Left ventricle myocardium superior (tissue), 1 donor: ENCODE results near the gene ITGB2. TPM values are rescaled to one million over a fixed set of nuclear protein-coding genes. Genes with fewer than 3 reads are reported as not detected.
A peak's percentile ranks its signal among the peaks of the same experiment; 100 is the strongest.
"Not testable (repeated sequence)": the region's sequence is repeated elsewhere in the genome, so short reads cannot be mapped to it uniquely, and the experiment has no call there.

Experiments
- ATAC-seq: fragments of 200-7000 bp; cut with Tn5 transposase; one replicate; pipeline ENCODE4 v1.9.1; 2020; ENCODE audit warnings: mild to moderate bottlenecking, moderate library complexity
- DNase-seq: peaks from one replicate; pipeline ENCODE4 v3.0.0-alpha.2; 2020
- intact Hi-C: fragments of 100-400 bp; cut with micrococcal nuclease; formaldehyde crosslinking; loops from one replicate; pipeline ENCODE4 v1.11.0; 2022
- total RNA-seq: library from RNA; stranded (reverse); fragmentation: NEBNext Ultra II Directional; extraction: Animal tissue kit (Norgen Biotek cat#: 25700); gene quantifications from one replicate; pipeline ENCODE4 v1.2.1, GENCODE V29; 2021
- donor health status: DM: no; HTN: yes; CAD: no; lungs with severe emphysema.

ITGB2 gene
- total RNA-seq, 1 donor from 2014 or later: 26.5 TPM

DNA sequence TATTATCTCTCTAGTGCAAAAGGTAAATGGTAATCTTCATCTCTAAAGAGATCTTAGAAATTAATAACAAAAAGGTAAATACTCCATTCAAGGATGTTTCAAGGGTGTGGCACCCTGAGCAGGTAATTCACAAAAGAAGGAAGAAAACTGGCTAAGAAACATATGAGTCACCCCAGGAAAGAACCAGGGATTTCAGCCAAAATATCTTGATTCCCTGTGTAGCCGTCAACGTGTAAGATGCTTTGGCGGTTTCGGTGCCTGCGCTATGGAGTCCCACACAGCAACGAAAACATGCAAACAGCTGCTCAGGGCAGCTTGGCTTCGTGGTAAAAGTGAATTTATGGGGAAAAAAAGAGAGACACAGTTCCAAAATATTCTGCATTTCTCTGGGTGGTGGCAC is 3.7 kb downstream of the ITGB2 start:
- intact Hi-C loops: no loop called here
- ATAC-seq (no peak), DNase-seq (no peak)

DNA sequence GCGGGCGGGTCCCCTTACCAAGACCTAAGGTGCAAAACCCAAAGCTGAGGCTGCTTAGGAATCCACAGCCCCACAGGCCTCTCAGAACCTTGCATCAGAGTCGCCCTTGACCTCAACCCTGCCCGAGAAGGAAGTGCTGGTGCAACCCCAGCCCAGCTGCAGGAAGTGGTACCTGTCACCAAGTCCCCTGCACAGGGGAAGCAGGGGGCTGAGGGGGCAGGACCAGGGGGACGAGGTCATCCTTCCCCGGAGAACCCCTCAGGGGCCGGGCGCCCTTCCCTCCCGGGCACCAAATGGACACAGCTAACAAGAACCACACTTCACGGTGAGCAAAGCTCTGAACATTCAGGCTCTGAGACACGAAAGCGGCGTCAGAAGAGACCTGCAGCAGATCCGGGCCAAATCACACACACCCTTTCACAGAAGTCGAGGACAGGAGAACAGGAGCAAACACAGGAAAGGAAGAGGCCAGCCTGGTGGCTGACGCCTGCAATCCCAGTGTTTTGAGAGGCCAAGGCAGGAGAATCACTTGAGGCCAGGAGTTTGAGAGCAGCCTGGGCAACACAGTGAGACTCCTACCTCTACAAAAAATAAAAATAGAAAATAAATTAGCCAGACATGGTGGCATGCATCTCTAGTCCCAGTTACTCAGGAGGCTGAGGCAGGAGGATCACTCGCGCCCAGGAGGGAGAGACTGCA is 6.4 kb downstream of the ITGB2 start:
- peak; percentile 8 for ATAC-seq
- peak; percentile 50 for DNase-seq
- intact Hi-C loops: no loop called here

DNA sequence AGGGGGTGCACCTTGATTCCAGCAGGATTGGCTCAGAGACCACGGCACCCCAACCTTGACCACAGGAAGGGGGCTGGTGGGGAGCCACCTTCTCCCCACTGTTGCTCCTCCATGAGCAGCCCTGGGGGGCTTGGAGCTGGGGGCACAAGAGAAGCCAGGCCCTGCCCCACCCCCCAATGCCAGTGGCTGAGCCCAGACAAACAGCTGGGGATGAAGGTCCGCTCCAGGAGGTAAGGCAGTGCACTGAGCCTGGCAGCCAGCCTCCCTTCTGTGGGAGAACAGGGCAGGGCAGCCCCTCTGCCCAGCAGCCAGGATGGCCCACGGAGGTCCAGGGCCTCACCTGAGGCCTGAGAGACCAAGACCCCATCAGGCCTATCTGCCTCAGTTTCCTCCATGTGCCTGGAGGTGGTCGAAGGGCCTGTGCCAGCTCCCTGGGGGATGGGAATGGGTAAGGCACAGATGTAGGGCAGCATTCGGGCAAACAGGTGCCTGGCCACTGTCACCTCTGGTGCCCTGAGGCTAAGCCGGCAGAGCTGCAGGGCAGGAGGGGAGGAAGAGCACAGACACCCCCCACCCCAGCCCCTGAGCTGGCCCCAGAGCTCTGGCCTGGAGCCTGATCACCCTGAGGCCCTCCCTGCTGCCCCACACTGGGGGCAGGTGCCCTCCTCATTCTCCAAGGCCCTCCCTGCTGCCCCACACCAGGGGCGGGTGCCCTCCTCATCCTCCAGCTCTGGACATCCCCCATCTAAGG is 7.1 kb downstream of the ITGB2 start:
- DNase-seq: peak; percentile 20
- intact Hi-C loops: no loop called here
- no peak for ATAC-seq

DNA sequence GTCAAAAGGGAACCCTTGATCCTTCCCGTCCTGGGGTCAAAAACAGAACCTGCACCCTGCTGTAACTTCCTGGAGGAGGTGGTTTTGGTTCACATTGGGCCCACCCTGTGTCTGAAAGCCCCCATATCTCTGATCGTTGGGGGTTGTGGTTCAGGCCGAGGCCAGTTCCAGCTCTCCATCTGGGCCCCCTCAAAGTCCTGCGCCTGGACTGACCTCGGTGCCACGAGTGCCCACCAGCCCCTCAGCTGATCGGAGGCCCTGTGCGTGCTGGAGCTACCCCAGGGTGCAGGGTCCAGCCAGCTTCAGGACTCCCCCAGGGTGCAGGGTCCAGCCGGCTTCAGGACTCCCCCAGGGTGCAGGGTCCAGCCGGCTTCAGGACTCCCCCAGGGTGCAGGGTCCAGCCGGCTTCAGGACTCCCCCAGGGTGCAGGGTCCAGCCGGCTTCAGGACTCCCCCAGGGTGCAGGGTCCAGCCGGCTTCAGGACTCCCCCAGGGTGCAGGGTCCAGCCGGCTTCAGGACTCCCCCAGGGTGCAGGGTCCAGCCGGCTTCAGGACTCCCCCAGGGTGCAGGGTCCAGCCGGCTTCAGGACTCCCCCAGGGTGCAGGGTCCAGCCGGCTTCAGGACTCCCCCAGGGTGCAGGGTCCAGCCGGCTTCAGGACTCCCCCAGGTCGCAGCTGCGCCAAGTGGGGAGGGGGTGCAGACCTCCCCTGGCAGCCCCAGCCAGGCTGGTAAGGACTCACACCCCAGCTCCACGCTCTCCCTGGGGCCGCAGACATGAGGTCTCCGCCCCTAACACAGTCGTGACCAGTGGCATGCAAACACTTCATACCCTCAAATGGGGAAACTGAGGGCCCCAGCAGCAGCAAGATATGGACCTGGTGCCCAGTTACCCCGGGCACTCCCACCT is 7.9 kb downstream of the ITGB2 start:
- ATAC-seq, intact Hi-C loops: not testable (repeated sequence)
- peak; percentile 20 for DNase-seq

DNA sequence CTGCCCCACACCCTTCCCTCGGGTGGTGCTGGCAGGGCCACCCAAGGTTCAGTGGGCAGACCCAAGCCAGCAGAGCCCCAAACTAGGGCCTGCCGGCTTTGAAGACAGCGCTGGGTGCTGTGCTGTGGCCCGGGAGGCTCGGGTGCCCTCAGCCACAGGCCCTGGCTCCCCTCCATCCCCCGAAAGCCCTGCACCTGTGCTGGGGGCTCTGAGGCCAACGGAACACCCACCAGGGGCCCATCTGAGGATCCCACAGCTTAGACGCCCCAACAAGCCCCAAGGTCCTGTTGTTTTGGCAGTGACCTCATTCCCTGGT is 8.6 kb downstream of the ITGB2 start:
- intact Hi-C loops: no loop called here
- DNase-seq (no peak), ATAC-seq (peak; percentile 5)

DNA sequence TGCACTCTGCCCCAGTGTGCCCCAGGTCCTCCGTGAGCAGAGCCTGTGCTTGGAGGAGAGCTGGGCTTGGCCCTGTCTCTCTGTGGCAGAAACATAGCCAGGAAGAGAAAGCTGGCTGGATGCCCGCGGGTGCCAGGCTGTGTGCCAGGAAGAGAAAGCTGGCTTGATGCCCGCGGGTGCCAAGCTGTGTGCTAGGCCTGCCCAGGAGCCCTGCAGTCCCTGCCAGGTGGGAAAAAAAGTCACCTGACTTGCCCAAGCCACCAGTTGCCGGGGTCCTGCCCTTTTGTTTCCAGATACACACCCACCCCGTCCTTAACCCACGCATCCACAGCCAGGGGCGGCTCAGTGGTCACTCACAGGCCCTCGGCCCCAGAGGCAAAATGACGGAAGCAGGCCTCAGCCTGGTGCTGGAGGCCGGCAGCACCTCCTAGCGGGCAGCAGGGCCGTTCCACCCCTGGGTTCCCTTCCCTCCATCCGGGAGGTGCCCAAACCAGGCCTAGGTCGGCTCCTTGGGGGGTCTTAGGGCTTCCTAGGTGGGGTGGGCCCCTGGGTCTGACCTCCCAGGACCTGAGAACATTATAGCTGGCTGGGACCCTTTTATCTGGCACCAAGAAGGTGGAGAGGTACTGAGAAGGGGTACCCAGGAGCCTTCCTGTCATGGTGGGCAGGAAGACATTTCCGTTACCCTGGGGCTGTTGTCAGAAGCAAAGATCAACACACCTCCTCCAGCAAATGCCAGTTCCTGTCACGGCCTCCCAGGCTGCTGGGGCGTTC is 9.1 kb downstream of the ITGB2 start:
- intact Hi-C loops: no loop called here
- ATAC-seq (peak; percentile 91), DNase-seq (peak; percentile 89)

DNA sequence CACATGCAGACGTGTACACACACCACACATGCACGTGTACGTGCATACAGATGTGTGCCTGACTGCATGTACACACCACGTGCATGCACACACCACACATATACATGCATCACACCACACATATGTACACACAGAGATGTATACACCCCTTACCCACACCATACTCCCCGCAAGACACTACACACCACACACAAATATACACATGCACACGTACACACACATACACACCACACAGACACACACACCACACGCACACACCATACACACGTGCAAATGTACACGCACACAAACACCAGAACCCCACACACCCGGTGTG is 9.7 kb downstream of the ITGB2 start:
- intact Hi-C loops: no loop called here
- DNase-seq (no peak), ATAC-seq (no peak)

DNA sequence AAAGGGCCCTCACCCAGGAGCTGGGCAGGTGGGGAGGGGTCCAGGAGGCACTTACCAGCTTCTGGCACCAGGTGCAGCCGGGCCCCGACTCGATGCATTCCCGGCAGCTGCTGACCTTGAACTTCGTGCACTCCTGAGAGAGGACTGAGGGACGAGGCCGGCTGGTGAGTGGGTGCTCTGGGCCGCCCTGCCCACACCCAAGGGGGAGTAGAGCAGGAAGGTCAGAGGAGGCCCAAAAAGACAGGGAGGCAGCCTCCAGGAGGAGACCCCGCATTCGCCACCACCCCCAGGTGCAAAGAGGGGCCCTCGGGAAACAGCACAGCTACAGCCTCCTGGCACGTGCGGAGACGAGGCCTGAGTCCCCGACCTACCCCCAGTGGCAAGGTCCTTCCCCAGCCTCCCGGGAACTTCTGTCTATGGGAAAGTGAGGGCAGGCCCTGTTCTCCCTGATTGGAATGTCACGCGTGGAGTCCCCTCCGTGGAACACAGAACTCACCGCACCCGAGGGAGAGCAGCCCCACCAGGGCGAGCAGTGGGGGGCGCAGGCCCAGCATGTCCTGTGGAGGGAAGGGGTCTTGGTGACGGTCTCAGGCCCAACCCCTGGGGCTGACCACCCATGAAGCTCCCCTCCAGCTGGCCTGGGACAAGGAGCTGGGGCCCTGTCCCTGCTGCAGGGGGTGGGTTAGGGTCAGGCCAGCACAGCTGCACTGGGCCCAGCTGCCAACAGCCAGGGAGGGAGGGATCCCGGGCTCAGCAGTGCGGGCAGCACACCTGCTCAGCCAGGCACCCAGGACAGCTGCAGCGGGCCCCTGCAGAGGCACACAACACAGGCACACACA is 10.3 kb downstream of the ITGB2 start:
- no peak for ATAC-seq
- DNase-seq: no peak
- intact Hi-C loops: no loop called here

DNA sequence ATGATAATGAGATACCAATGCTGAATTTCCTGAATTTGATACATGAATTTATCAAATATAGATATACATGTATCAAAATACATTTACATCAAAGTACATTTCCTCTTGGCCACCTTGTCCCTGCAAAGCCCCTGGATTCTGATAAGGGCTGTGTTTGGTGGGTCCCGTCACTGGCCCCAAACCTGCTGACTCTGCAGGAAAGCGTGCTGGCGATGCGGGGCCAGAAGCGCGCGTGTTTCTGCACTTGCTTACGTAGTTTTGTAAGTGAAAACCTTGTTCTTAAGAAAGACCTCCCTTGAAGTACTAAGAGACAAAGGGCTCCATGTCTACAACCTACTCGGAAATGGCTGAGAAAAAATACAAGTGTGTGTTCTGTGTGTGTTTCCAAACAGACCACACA is 11.0 kb downstream of the ITGB2 start:
- DNase-seq (no peak), ATAC-seq (no peak)
- intact Hi-C loops: no loop called here

DNA sequence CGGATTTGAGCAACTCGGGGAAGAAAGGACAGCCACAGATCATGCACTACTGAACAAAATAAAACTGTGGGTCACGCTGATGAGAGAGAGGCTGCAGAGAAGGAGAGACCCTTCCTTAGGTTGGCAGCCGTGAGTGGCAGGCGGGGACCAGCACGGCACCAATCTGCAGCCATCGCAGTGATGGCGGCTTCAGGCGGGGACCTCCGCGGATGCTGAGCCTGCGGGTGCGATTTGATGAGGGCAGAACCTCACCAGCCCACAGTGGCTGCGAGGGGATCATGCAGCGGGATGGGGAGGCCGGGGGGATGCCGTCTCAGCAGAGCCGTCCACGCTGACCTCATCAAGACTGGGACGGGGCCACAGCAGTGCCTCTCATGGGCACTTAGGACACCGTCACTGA is 11.8 kb downstream of the ITGB2 start:
- ATAC-seq (no peak), DNase-seq (no peak)
- intact Hi-C loops: no loop called here

DNA sequence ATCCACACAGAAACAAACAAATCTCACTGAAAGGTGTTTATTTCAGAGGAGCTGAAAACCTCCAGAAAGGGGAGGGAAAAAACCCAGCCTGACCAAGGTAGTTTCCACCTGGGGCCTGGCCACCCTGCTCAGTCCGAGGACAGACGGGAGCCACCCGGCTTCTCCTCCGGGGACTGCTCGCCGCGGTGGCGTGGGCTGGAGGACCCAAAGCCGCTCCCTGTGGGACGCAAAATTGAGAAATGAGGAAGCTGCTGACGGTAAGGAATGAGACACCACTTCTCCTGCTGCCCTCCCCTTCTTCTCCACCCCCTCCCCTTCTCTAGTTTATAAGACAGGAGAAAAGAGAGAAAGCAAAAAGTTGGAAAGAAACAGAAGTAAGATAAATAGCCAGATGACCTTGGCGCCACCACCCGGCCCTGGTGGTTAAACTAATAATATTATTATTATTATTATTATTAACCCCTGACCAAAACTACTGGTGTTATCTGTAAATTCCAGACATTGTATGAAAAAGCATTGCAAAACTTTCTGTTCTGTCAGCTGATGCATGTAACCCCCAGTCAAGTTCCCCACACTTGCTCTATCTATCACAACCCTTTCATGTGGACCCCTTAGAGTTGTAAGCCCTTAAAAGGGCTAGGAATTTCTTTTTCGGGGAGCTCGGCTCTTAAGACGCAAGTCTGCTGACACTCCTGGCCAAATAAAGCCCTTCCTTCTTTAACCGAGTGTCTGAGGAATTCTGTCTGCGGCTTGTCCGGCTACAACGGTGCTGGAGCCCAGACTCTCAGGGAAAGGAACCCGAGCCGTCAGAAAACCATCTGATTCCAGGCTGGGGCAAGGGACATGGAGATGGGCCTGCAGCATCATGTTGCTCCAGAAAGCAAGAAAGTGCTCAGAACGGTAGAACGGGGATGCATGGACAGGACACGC is 12.5 kb downstream of the ITGB2 start:
- intact Hi-C loops: no loop called here
- DNase-seq (peak; percentile 52), ATAC-seq (peak; percentile 4)

DNA sequence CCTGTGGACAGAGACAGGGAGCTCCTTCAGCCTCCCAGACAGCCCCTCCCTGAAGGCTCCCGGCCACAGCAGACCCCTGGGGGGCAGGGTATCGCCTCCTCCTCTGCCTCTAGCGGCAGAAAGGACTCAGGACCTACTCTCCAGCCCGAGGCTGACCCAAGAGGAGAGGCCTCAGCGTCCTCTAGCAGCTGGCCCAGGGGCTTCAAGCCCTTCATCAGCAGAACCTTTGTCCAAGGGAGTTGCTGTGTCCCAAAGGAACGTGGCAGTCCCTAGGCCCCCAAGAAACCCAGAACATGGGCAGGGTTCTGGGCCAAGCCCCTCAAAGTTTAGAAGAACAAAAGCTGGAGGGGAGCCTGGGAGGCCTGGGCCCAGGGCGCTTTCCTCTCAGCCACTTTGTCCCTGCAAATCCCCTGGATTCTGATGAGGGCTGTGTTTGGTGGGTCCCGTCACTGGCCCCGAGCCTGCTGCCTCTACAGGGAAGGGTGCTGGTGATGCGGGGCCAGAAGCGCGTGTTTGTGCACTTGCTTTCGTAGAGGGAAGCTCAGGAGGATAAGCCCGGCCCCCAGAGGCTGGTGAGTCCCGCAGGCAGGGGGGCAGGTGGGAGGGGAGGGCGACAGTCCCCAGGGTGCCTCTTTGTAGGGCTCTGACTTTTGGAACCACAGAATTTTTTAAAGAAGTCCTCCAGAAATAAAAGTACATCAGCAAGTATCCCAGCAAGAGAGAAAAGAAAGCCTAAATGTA is 13.3 kb downstream of the ITGB2 start:
- ATAC-seq (no peak), DNase-seq (no peak)

DNA sequence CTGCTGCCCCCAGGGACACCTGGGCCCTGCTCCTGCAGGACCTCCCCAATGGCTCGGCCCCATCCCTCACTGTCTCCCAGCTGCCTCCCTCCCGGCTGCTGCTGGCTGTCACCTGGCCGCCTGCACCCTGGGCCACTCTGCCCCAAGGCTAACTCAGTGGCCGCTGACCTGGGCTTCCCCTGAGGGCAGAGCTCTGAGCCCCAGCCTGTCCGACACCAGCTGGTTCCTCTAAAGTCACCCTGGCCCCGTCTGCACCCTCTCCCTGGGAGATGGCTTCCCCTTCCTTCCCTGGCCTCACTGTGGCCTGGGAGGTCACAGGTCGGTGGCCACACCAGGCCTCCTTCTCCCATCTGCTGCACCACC is 15.0 kb downstream of the ITGB2 start:
- DNase-seq: peak; percentile 32
- peak; percentile 30 for ATAC-seq
- intact Hi-C loops: no loop called here

More for the DNA sequence above, 13.3 kb downstream of the ITGB2 start:
- intact Hi-C loops: no loop called here

DNA sequence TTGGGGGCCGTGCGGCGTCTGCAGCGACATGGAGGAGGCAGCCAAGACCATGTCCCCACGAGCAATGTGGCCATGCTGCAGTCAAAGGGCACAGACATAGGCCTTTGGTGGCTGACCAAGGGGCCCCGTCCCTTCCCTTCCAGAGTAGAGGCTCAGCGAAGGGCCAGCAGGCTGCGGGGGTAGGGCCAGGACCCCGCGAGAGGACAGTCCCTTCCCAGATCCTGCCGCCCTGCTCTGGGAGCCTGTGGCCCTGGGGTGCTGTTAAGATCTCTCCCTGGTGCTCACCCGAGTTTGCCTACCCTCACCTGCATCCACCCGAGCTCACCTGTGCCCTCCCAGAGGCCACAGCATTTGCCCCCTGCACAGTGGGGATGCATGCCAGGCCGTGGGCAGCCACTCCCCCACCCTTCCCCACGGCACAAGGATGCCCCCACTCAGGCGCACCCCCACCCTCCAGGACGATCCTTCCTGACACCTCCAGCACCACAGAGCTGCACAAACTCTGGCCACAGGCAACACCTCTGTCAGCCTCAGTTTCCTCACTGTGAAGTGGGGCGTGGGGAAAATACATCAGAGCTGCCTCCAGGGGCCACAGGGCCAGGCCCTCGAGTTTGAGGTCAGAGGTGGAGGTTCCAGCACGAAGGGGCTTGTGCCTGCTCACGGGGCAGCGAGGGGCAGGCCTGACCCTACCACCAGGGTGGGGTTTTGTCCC is 15.5 kb downstream of the ITGB2 start:
- DNase-seq: peak; percentile 17
- no peak for ATAC-seq
- intact Hi-C loops: no loop called here

DNA sequence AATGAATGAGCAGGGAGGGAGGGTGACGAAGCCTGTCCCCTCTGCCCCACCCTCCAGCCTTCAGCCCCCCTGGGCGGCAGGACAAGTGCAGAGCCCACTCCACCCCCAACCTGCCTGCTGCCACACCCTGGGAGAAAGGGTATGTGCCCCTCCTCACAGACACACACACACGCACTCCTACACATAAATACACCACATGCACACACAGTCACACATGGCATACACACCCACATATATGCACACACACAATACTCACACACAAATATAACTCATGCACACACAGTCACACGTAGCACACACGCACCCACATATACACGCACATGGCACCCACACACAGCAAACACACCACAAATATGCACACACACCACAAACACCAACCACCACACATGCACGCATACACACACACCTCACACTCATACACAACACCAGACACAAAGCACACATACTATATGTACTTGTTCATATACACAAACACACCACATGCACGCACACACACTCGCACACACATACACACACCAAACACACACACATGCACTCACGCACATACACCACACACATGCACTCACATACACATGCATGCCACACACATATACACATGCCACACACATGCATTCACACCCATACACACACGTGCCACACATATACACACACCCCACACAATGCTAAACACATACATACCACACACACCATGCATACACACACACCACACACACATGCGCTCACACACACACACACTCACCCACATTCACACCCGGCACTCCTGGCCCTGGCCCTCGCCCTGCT is 16.4 kb downstream of the ITGB2 start:
- ATAC-seq (no peak), DNase-seq (peak; percentile 8)
- intact Hi-C loops: no loop called here

DNA sequence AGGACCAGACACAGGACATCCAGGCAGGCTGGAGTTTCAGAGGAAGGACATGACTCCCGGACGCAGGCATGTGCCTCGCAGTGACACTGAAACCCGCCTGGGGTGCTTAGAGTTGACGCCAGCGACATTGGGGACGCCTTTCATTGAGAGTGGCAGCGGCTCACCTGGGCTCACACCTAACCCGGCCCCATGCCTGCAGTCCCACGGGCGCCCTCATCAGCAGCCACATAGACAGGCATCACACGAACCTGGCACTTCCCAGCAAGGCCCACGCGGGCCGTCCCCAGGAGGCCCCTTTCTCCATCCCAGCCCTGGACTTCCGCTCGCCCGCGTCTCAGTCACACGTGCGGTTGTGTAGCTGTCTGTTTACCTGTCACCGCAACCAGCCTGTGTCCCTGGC is 17.0 kb downstream of the ITGB2 start:
- ATAC-seq (no peak), DNase-seq (peak; percentile 21)
- intact Hi-C loops: no loop called here
